ENCODE data around the gene EXOSC5. TPM values are rescaled to one million over a fixed set of nuclear protein-coding genes. Genes with fewer than 3 reads are reported as not detected.

The EXOSC5 gene
- total RNA-seq, 3 donors from 2014 or later, result 12.5 to 16.4 (median 13.3) TPM

- Histone ChIP-seq H3K4me3 (no peak overlapping the region), H3K4me1 (ENCODE audit: low read depth) (peaks cover 12% of the 10 kb centered on the region), H3K36me3 (ENCODE audit: low read depth) (peaks cover 6% of the 10 kb centered on the region), H3K9me3 (no peaks in the 10 kb centered on the region)
- DNase-seq (no peak), ATAC-seq (no peak)
- intact Hi-C loops (cut with DNase I, micrococcal nuclease), result no loop called here
- no peak for TF ChIP-seq CTCF (IDR thresholded peaks at IDR 0.05)
These were observed 23.1 kb upstream of the EXOSC5 start for GRCh38 chr19:41420101-41420880.

- ATAC-seq (peak; percentile 96), DNase-seq (peak; percentile 88 to 98 (median 88))
- no peak for TF ChIP-seq CTCF (IDR thresholded peaks at IDR 0.05)
- intact Hi-C loops (cut with DNase I, micrococcal nuclease), result no loop called here
- Histone ChIP-seq H3K9me3 (no peaks in the 10 kb centered on the region), H3K4me3 (peak overlapping the region; percentile 9), H3K4me1 (ENCODE audit: low read depth) (peaks cover 6% of the 10 kb centered on the region), H3K36me3 (ENCODE audit: low read depth) (peaks cover 6% of the 10 kb centered on the region)
These were observed 19.1 kb upstream of the EXOSC5 start for GRCh38 chr19:41416194-41416674.

GRCh38 chr19:41415154-41415571 lies 18.0 kb upstream of the EXOSC5 start:
- no peak for DNase-seq
- intact Hi-C loops (cut with DNase I, micrococcal nuclease), result no loop called here
- H3K36me3 ChIP-seq (ENCODE audit: low read depth), result peaks cover 6% of the 10 kb centered on the region
- no peak overlapping the region for H3K4me3 ChIP-seq
- H3K4me1 ChIP-seq (ENCODE audit: low read depth), result peaks cover 4% of the 10 kb centered on the region
- no peak for TF ChIP-seq CTCF (IDR thresholded peaks at IDR 0.05)
- no peaks in the 10 kb centered on the region for H3K9me3 ChIP-seq
- ATAC-seq, result no peak

- H3K4me1 ChIP-seq (ENCODE audit: low read depth), result peaks cover 4% of the 10 kb centered on the region
- H3K9me3 ChIP-seq, result no peaks in the 10 kb centered on the region
- peaks cover 6% of the 10 kb centered on the region for H3K36me3 ChIP-seq (ENCODE audit: low read depth)
- no peak for DNase-seq
- ATAC-seq, result no peak
- H3K4me3 ChIP-seq, result no peak overlapping the region
- intact Hi-C loops (cut with DNase I, micrococcal nuclease), result no loop called here
- no peak for TF ChIP-seq CTCF (IDR thresholded peaks at IDR 0.05)
These were observed 17.3 kb upstream of the EXOSC5 start for GRCh38 chr19:41414461-41414860.

GRCh38 chr19:41413947-41414346 lies 16.8 kb upstream of the EXOSC5 start:
- H3K4me1 ChIP-seq (ENCODE audit: low read depth), result peaks cover 7% of the 10 kb centered on the region
- intact Hi-C loops (cut with DNase I, micrococcal nuclease), result no loop called here
- no peak for DNase-seq
- ATAC-seq, result no peak
- no peak for TF ChIP-seq CTCF (IDR thresholded peaks at IDR 0.05)
- peaks cover 2% of the 10 kb centered on the region for H3K36me3 ChIP-seq (ENCODE audit: low read depth)
- no peak overlapping the region for H3K4me3 ChIP-seq
- no peaks in the 10 kb centered on the region for H3K9me3 ChIP-seq

Measured in mucosa of descending colon (tissue), 3 donors.